DMS114 treated with DMSO at 0.1 percent for 48 hours (cell line): ENCODE results near the gene CAMK2N2.
A peak's percentile ranks its signal among the peaks of the same experiment; 100 is the strongest.

ENCODE experiments used
- DNase-seq: peaks from one replicate; lab custom pipeline; 2025; ENCODE audit not compliant: unreplicated experiment; lab: John Stamatoyannopoulos, UW

The CAMK2N2 gene

DNA sequence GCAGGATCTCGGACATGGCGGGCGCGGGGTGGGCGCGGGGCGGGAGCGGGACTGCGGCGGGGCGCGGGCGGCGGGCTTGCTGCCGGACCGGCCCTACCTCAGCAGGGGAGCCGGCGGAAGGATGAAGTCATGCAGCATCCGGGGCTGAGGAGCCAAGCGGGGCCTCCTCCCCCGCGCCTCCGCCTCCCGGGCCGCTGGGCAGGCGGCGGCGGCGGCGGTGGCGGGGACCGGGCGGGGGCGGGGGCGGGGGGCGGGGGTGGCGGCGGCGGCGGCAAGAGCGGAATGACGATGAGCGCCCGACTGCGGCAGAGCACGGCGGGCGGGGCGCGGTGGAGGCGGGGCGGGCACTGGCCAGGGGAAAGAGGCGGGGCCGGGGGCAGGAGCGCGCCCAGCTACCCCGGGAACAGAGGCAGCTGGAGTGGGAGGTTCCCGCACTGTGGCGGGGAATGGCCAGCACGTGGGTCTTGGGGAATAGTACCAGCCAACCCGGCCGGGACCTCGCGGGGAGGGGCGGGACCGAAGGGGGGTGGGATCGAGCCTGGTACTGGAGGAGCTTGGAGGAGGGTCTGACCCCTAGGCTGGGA is at the start of gene CAMK2N2:
TSS of gene CAMK2N2 (minus strand) at position 284 of the 584 bp plus-strand sequence. CDS start at position 16, 268 bp downstream.
- peak; percentile 73 for DNase-seq

DNA sequence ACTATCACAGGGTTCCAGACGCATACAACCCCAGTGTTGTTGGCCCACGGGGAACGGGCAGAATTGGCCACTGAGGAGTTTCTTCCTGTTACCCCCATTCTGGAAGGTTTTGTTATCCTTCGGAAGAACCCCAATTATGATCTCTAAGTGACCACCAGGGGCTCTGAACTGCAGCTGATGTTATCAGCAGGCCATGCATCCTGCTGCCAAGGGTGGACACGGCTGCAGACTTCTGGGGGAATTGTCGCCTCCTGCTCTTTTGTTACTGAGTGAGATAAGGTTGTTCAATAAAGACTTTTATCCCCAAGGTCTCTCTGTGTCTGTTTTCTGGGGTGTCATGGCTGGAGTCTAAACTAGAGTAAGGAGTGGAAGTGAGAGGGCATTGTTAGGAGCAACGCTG is 47.4 kb upstream of the CAMK2N2 start:
- DNase-seq = no peak

GRCh38 chr3:184307915-184308314 is 46.6 kb upstream of the CAMK2N2 start:
- DNase-seq = no peak

DNA sequence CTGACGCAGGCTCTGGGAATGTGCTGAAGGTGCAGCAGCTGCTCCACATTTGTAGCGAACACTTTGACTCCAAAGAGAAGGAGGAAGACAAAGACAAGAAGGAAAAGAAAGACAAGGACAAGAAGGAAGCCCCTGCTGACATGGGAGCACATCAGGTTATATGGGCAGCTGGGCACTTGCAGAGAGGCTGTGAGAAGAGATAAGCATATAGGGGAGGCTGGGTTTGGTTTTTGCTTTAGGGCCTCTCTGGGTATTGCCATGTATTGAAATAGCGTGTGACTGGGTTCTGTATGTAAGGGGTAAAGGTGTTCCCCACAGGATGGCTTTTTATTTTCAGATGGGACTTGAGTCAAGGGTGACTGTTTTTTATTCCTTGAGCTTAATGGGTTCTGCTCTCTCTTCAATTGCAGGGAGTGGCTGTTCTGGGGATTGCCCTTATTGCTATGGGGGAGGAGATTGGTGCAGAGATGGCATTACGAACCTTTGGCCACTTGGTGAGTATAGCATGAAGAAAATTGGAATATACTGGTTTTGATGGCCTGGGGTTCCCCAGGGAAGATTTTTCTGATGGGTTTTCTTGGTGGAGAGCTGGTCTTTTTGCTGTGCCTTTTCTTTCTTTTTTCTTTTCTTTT is 45.1 kb upstream of the CAMK2N2 start:
- DNase-seq = no peak

- no peak for DNase-seq
Observed at GRCh38 chr3:184305577-184305976, 44.2 kb upstream of the CAMK2N2 start.

DNA sequence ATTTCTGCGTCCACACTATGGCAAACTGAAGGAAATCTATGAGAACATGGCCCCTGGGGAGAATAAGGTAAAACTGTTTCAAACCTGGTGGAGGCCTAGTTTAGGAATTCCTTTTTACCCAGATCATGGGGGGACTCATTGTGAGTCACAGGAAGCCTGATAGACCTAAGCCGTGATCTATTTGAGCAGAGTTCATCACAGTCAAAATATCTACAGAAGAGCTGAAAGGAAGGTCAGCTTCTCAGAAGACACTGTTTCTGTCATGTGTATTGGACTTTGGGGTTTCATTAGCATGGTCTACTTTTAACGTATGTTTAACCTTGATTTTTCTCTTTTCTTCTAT is 39.0 kb upstream of the CAMK2N2 start:
- DNase-seq = no peak

DNA sequence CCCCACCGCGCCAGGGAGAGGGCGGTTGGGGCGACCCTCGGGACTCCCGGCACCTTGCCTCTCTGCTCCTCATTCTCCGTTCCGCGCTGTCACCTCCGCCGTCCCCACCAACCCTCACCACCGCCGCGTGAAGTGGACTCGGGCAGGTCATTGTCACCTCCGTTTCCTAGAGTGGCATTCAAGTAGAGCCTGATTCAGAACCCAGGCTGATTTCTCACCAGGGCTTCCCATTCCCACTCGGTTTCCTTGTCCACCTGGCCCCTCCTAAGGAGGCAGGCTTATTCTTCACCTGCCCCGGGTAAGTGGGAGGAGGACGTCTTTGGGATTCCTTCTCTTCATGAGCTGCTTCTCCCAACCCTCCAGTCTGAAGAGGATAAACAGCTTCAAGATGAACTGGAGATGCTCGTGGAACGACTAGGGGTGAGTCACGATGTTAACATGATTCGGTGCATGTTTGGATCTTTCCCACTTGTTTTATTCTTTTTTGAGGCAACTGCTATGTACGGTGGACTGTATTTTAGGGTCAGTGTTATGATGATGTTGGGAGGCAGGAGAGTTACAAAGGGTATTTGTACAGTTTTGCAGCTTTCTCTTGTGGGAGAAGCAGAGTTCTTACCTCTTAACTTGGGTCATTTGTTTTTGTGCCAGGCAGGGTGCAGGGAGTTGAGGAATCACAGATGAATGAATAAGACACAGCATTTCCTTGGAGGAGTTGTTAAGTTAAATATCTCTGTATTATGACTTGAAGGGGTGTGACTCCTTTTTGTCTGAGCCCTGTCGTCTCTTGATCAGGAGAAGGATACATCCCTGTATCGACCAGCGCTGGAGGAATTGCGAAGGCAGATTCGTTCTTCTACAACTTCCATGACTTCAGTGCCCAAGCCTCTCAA is 38.4 kb upstream of the CAMK2N2 start:
- DNase-seq = no peak

- peak; percentile 91 for DNase-seq
Observed at GRCh38 chr3:184298759-184299487, 37.6 kb upstream of the CAMK2N2 start, which contains the start of gene PSMD2. PSMD2 (plus strand) TSS chr3:184299241; CDS start chr3:184299267, 26 bp downstream.

- DNase-seq = no peak
Observed at GRCh38 chr3:184296616-184297015, 35.3 kb upstream of the CAMK2N2 start.

- DNase-seq = no peak
Observed at GRCh38 chr3:184295771-184296170, 34.4 kb upstream of the CAMK2N2 start.

DNA sequence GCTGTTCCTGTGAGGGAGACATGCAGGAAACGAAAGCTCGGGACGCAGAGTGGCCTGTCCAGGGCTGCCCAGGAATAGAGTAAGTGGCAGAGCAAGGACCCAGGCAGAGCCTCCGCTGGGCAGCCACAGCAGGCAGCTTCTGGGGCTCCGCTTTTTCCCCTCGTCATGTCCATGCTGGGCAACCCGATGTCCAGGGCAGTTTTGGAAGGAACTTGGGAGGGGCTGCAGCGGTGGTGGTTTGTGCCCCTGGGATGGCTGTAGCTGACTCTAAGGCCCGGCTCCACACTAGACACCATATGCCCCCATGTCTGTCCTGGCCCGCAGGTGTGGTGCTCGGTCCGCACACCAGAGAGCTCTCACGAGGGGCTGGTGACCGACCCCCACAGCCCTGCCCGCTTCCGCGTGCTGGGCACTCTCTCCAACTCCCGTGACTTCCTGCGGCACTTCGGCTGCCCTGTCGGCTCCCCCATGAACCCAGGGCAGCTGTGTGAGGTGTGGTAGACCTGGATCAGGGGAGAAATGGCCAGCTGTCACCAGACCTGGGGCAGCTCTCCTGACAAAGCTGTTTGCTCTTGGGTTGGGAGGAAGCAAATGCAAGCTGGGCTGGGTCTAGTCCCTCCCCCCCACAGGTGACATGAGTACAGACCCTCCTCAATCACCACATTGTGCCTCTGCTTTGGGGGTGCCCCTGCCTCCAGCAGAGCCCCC is 30.5 kb upstream of the CAMK2N2 start:
- DNase-seq = no peak

- no peak for DNase-seq
Observed at GRCh38 chr3:184291044-184291737, 29.8 kb upstream of the CAMK2N2 start.

GRCh38 chr3:184290331-184290730 is 29.0 kb upstream of the CAMK2N2 start:
- no peak for DNase-seq

DNA sequence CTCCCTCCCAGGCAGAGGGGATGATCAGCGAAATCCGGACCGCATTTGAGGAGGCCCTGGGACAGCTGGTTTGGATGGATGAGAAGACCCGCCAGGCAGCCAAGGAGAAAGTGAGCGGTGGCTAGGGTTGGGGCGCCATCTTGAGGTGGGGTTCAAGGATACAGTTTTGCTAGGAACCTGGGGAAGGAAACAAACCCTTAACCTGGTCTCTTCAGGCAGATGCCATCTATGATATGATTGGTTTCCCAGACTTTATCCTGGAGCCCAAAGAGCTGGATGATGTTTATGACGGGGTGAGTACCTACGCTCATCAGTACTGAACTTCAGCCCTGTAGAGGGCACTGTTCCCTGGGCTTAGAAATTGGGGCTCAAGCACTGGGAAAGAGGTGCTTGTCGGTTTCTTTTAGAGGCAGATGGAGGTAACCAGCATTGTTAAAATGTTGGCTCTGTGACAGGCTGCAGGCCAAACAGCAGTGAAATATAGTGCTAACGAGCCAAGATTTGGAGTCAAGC is 28.1 kb upstream of the CAMK2N2 start:
- peak; percentile 53 for DNase-seq

GRCh38 chr3:184284696-184285095 is 23.3 kb upstream of the CAMK2N2 start:
- DNase-seq = peak; percentile 72

DNA sequence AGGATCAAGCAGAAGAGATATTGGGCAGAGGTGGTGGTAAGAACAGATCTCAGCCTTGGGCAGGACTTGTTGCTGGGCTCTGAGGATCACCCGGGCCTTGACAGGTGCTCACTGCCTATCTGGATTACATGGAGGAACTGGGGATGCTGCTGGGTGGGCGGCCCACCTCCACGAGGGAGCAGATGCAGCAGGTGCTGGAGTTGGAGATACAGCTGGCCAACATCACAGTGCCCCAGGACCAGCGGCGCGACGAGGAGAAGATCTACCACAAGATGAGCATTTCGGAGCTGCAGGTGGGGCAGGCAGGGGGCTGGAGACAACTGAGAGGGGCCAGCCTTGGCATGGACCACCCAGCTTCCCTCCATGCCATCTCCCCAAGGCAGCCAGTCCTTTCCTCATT is 22.3 kb upstream of the CAMK2N2 start:
- no peak for DNase-seq

GRCh38 chr3:184282941-184283340 is 21.6 kb upstream of the CAMK2N2 start:
- DNase-seq = no peak

DNA sequence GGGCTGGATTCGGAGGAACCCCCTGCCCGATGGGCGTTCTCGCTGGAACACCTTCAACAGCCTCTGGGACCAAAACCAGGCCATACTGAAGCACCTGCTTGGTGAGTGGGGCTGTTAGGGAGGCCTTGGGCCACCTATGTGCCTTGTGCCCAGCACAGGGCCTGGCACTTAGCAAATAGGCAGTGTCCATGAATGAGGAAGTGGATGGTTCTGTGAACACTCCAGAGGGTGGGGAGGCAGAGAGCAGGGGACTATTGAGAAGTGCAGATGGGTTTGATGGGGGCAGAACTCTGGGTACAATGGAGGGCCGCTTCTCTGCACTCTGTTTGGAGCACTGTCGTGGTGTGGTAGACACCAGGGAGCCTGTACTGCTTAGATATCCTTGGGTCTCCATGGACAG is 16.0 kb upstream of the CAMK2N2 start:
- DNase-seq = no peak

- no peak for DNase-seq
Observed at GRCh38 chr3:184275961-184276910, 14.9 kb upstream of the CAMK2N2 start, which contains the start of gene ECE2. ECE2 (plus strand) TSS chr3:184276022; CDS start chr3:184276154, 132 bp downstream.
